GM18519 (cell line): ENCODE data around the gene PMPCA.

Source experiments
- ATAC-seq: cut with Tn5 transposase; IDR thresholded peaks from one replicate; pipeline ENCODE4 v1.9.1; 2021; ENCODE audit warnings: mild to moderate bottlenecking, moderate library complexity; ENCODE audit not compliant: unreplicated experiment, low FRiP score

The PMPCA gene

GRCh38 chr9:136432591-136432990 is 22.1 kb downstream of the PMPCA start:
- ATAC-seq = no peak

- no peak for ATAC-seq
These were observed 22.7 kb downstream of the PMPCA start for GRCh38 chr9:136433043-136433715.

GRCh38 chr9:136433849-136434579 is 23.6 kb downstream of the PMPCA start:
- no peak for ATAC-seq

- ATAC-seq = no peak
These were observed 24.2 kb downstream of the PMPCA start for GRCh38 chr9:136434580-136435169.

GRCh38 chr9:136436055-136436634 is 25.7 kb downstream of the PMPCA start:
- no peak for ATAC-seq

- ATAC-seq = no peak
These were observed 27.0 kb downstream of the PMPCA start for GRCh38 chr9:136437430-136437829.

- no peak for ATAC-seq
These were observed 27.5 kb downstream of the PMPCA start for GRCh38 chr9:136437839-136438547.

- peak; percentile 25 for ATAC-seq
These were observed 28.4 kb downstream of the PMPCA start for GRCh38 chr9:136438548-136439480.

- ATAC-seq = peak; percentile 34
These were observed 29.3 kb downstream of the PMPCA start, which contains the start of gene INPP5E for GRCh38 chr9:136439481-136440408. Gene INPP5E (minus strand): TSS chr9:136439845. CDS start chr9:136439419, 426 bp downstream.

GRCh38 chr9:136441191-136441680 is 30.8 kb downstream of the PMPCA start:
- ATAC-seq = no peak

GRCh38 chr9:136441681-136442245 is 31.3 kb downstream of the PMPCA start:
- ATAC-seq = no peak

GRCh38 chr9:136442265-136442664 is 31.8 kb downstream of the PMPCA start:
- ATAC-seq = no peak

GRCh38 chr9:136443087-136443486 is 32.6 kb downstream of the PMPCA start:
- no peak for ATAC-seq

GRCh38 chr9:136443687-136444086 is 33.2 kb downstream of the PMPCA start:
- ATAC-seq = no peak

GRCh38 chr9:136444102-136444501 is 33.6 kb downstream of the PMPCA start:
- ATAC-seq = no peak

GRCh38 chr9:136445799-136446198 is 35.3 kb downstream of the PMPCA start:
- ATAC-seq = no peak

- ATAC-seq = no peak
These were observed 36.8 kb downstream of the PMPCA start for GRCh38 chr9:136447173-136447778.

- ATAC-seq = no peak
These were observed 38.2 kb downstream of the PMPCA start for GRCh38 chr9:136448655-136449054.
